ENCODE measurements around the gene SIX4. TPM values are rescaled to one million over a fixed set of nuclear protein-coding genes. Genes with fewer than 3 reads are reported as not detected.

Gene SIX4
- polyA plus RNA-seq, 1 donor (not counting 4 experiments of a cell fraction or from before 2014, with no cell fraction given): 4.5 TPM

DNA sequence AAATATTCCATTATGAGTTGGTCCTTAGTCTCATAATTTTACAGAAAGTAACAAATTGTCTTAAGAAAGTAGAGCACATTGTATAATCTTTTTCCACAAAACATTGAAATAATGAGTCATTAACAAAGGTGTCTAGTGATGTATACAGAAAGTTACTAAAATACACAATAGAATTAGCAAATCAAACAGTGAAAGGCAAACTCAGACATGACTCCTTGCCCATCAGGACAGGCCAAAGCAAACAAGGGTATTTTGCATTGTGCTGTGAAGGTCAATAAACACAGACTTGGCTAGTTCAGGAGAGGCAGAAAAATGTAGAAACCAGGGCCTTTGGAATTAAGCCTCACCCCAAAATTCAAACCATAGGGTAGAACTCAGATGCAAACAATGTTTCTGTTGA is 37.3 kb downstream of the SIX4 start:
- TF ChIP-seq, protein P1, sequence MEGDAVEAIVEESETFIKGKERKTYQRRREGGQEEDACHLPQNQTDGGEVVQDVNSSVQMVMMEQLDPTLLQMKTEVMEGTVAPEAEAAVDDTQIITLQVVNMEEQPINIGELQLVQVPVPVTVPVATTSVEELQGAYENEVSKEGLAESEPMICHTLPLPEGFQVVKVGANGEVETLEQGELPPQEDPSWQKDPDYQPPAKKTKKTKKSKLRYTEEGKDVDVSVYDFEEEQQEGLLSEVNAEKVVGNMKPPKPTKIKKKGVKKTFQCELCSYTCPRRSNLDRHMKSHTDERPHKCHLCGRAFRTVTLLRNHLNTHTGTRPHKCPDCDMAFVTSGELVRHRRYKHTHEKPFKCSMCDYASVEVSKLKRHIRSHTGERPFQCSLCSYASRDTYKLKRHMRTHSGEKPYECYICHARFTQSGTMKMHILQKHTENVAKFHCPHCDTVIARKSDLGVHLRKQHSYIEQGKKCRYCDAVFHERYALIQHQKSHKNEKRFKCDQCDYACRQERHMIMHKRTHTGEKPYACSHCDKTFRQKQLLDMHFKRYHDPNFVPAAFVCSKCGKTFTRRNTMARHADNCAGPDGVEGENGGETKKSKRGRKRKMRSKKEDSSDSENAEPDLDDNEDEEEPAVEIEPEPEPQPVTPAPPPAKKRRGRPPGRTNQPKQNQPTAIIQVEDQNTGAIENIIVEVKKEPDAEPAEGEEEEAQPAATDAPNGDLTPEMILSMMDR (optimal IDR thresholded peaks at IDR 0.05 in 1 of 3, IDR thresholded peaks at IDR 0.05 in 1 of 3, conservative IDR thresholded peaks at IDR 0.05 in 1 of 3; ENCODE audit: extremely low read depth in 1 of 3, insufficient read depth in 2 of 3, low read length in 3 of 3): no peak
- Histone ChIP-seq H3K9ac (ENCODE audit: control insufficient read depth, extremely low read depth, insufficient read depth, low read length) (no peak overlapping the region), H3K27me3 (ENCODE audit: control insufficient read depth, extremely low read depth, insufficient read depth, low read length) (no peaks in the 10 kb centered on the region), H4K20me1 (ENCODE audit: control insufficient read depth, extremely low read depth, insufficient read depth, low read length) (no peaks in the 10 kb centered on the region), H3K27ac (ENCODE audit: control insufficient read depth, insufficient read depth, low read length) (no peak overlapping the region), H2AFZ (ENCODE audit: control insufficient read depth, low read length) (no peak overlapping the region), H3K36me3 (ENCODE audit: control insufficient read depth in 2 of 2, extremely low read depth in 1 of 2, insufficient read depth in 2 of 2, low read length in 2 of 2) (no peaks in the 10 kb centered on the region), H3K9me1 (ENCODE audit: control insufficient read depth, extremely low read depth, insufficient read depth, low read length) (no peaks in the 10 kb centered on the region), H3K4me1 (ENCODE audit: control insufficient read depth, extremely low read depth, insufficient read depth, low read length) (no peaks in the 10 kb centered on the region), H3K9me3 (ENCODE audit: control insufficient read depth, low read depth, low read length) (no peaks in the 10 kb centered on the region), H3K79me2 (ENCODE audit: control insufficient read depth, insufficient read depth, low read length) (no peaks in the 10 kb centered on the region), H3K4me2 (ENCODE audit: control insufficient read depth, extremely low read depth, insufficient read depth, low read depth, low read length) (no peak overlapping the region), H3K4me3 (ENCODE audit: control insufficient read depth in 2 of 3, extremely low read depth in 1 of 3, insufficient read depth in 2 of 3, low read depth in 1 of 3, low read length in 3 of 3) (no peak overlapping the region)
- DNase-seq (ENCODE audit: low read depth, low spot score) (no peak), FAIRE-seq (no peak)
- dilution Hi-C loops (cut with MboI; ENCODE audit: extremely low pct_ligation_motif_present, low sequenced_read_pairs): no loop called here

DNA sequence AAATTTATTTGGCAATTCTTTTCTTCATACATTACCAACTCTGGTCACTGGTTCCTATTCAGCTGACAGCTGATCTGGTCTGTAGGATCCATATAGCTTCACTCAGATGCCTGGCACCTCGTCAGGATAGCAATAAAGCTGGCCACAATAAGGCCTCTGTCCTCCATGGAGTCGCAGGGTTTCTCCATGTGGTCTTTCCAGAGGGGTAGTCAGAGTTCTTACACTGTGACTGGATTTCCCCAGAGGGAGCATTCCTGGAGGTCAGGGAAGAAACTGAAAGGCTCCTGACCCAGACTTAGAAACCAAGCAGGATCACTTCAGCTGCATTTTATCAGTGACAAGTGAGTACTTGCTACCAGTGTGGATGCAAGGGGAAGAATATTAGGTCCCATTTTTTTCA is 39.9 kb downstream of the SIX4 start:
- dilution Hi-C loops (cut with MboI; ENCODE audit: extremely low pct_ligation_motif_present, low sequenced_read_pairs): no loop called here
- H4K20me1 ChIP-seq (ENCODE audit: control insufficient read depth, extremely low read depth, insufficient read depth, low read length): no peaks in the 10 kb centered on the region
- no peaks in the 10 kb centered on the region for H3K9me3 ChIP-seq (ENCODE audit: control insufficient read depth, low read depth, low read length)
- no peaks in the 10 kb centered on the region for H3K79me2 ChIP-seq (ENCODE audit: control insufficient read depth, insufficient read depth, low read length)
- no peak overlapping the region for H3K9ac ChIP-seq (ENCODE audit: control insufficient read depth, extremely low read depth, insufficient read depth, low read length)
- H3K4me3 ChIP-seq (ENCODE audit: control insufficient read depth in 2 of 3, extremely low read depth in 1 of 3, insufficient read depth in 2 of 3, low read depth in 1 of 3, low read length in 3 of 3): no peak overlapping the region
- no peaks in the 10 kb centered on the region for H3K9me1 ChIP-seq (ENCODE audit: control insufficient read depth, extremely low read depth, insufficient read depth, low read length)
- H3K36me3 ChIP-seq (ENCODE audit: control insufficient read depth in 2 of 2, extremely low read depth in 1 of 2, insufficient read depth in 2 of 2, low read length in 2 of 2): no peaks in the 10 kb centered on the region
- no peaks in the 10 kb centered on the region for H3K27me3 ChIP-seq (ENCODE audit: control insufficient read depth, extremely low read depth, insufficient read depth, low read length)
- H2AFZ ChIP-seq (ENCODE audit: control insufficient read depth, low read length): no peak overlapping the region
- H3K27ac ChIP-seq (ENCODE audit: control insufficient read depth, insufficient read depth, low read length): no peak overlapping the region
- TF ChIP-seq, protein P1 (optimal IDR thresholded peaks at IDR 0.05 in 1 of 3, IDR thresholded peaks at IDR 0.05 in 1 of 3, conservative IDR thresholded peaks at IDR 0.05 in 1 of 3; ENCODE audit: extremely low read depth in 1 of 3, insufficient read depth in 2 of 3, low read length in 3 of 3): no peak
- H3K4me2 ChIP-seq (ENCODE audit: control insufficient read depth, extremely low read depth, insufficient read depth, low read depth, low read length): no peak overlapping the region
- DNase-seq (ENCODE audit: low read depth, low spot score) (no peak), FAIRE-seq (no peak)
- H3K4me1 ChIP-seq (ENCODE audit: control insufficient read depth, extremely low read depth, insufficient read depth, low read length): no peaks in the 10 kb centered on the region

All from keratinocyte (primary cell).